SK-N-MC (cell line): ENCODE data around the gene CDO1.

Experiments used
- EZH2 ChIP-seq: fragments of 200-600 bp; sonication (generic); IDR thresholded peaks from one replicate; pipeline ENCODE4 v1.6.1; 2017; ENCODE audit warnings: antibody characterized with exemption
- POLR2AphosphoS5 ChIP-seq: IDR thresholded peaks from 2 replicates; pipeline ENCODE4 v1.6.1; 2012; ENCODE audit warnings: mild to moderate bottlenecking, low read depth, low read length, borderline replicate concordance

DNA sequence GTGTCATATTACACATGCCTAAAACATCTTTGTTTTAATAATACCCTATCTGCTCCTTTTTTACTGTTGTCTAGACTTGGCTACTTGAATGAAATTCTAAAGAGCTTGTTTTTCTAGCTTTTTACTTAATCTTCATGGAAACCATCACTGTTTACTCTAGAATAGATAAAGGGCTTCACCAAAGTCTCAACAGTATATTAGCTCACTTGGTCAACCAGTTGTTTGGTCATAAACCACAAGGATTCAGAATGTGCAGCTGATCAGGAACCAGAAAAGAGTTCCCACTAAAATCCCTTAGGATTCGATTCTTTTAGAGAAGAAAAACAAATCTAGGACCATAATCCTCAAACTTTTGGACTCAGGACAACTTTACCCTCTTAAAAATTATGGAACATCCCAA lies 38.0 kb downstream of the CDO1 start:
- TF ChIP-seq EZH2 (no peak), POLR2AphosphoS5 (no peak)
